CD4-positive, alpha-beta T cell treated with Interleukin-1 beta for 1 hour (primary cell): Measurements from ENCODE around the gene GNL2.
"Not testable (repeated sequence)": the region's sequence is repeated elsewhere in the genome, so short reads cannot be mapped to it uniquely, and the experiment has no call there.

ENCODE experiments used
- DNase-seq, 2 donors: peaks; one replicate each; pipeline ENCODE4 v3.0.0-alpha.2; 2020 to 2022

The GNL2 gene

GRCh38 chr1:37606481-37607263, 10.9 kb upstream of the GNL2 start:
- no peak for DNase-seq

- DNase-seq = no peak
Measured at GRCh38 chr1:37605806-37606474, 10.2 kb upstream of the GNL2 start.

- DNase-seq = no peak
Measured at GRCh38 chr1:37605061-37605650, 9.4 kb upstream of the GNL2 start.

GRCh38 chr1:37602750-37603694, 7.3 kb upstream of the GNL2 start:
- DNase-seq = peak; percentile 36 to 62

- no peak for DNase-seq
Measured at GRCh38 chr1:37601441-37601840, 5.7 kb upstream of the GNL2 start.

GRCh38 chr1:37599940-37600339, 4.2 kb upstream of the GNL2 start:
- no peak for DNase-seq

GRCh38 chr1:37596182-37596667, 488 bp upstream of the GNL2 start:
- no peak for DNase-seq

- no peak for DNase-seq
Measured at GRCh38 chr1:37593726-37594125, 2.0 kb downstream of the GNL2 start.

GRCh38 chr1:37588939-37589338, 6.8 kb downstream of the GNL2 start:
- DNase-seq = no peak

GRCh38 chr1:37584544-37584943, 11.2 kb downstream of the GNL2 start:
- DNase-seq = not testable (repeated sequence)

- no peak for DNase-seq
Measured at GRCh38 chr1:37575692-37576091, 20.0 kb downstream of the GNL2 start.

- no peak for DNase-seq
Measured at GRCh38 chr1:37574834-37575480, 20.8 kb downstream of the GNL2 start.

- no peak for DNase-seq
Measured at GRCh38 chr1:37570528-37571334, 25.0 kb downstream of the GNL2 start.

GRCh38 chr1:37567023-37567422, 28.7 kb downstream of the GNL2 start:
- no peak for DNase-seq

- DNase-seq = no peak
Measured at GRCh38 chr1:37564892-37565291, 30.8 kb downstream of the GNL2 start.

- DNase-seq = no peak
Measured at GRCh38 chr1:37562984-37563383, 32.8 kb downstream of the GNL2 start.

- peak; percentile 15 to 46 for DNase-seq
Measured at GRCh38 chr1:37561133-37562132, 34.3 kb downstream of the GNL2 start.

GRCh38 chr1:37560401-37561132, 35.2 kb downstream of the GNL2 start:
- DNase-seq = no peak

- DNase-seq = not testable (repeated sequence)
Measured at GRCh38 chr1:37559957-37560379, 35.8 kb downstream of the GNL2 start.
